Caco-2 (cell line): Measurements from ENCODE around the gene C16orf74. TPM values are rescaled to one million over a fixed set of nuclear protein-coding genes. Genes with fewer than 3 reads are reported as not detected.

Experiments
- BruUV-seq: library from RNA; stranded (reverse); fragments of 400-500 nt; replicated peaks from 2 replicates; lab custom pipeline; 2021; lab: Mats Ljungman, UMichigan
- CTCF ChIA-PET: fragments of 300-600 bp; sonication (Branson Sonifier 250); formaldehyde crosslinking; loops from one replicate; lab custom pipeline; 2022; ENCODE audit warnings: antibody characterized with exemption; lab: Charles Lee
- POLR2A ChIA-PET: fragments of 300-600 bp; sonication (Branson Sonifier 250); formaldehyde crosslinking; loops from one replicate; lab custom pipeline; 2022; ENCODE audit warnings: antibody characterized with exemption; lab: Charles Lee
- DNase-seq, 2 experiments: peaks; one replicate each; pipeline versions ENCODE4 v3.0.0 to v3.0.0-alpha.2; 2020 to 2022
- H3K27me3 ChIP-seq: replicated peaks from 2 replicates; pipeline ENCODE4 v1.6.0; 2011; ENCODE audit warnings: low read length; ENCODE audit not compliant: control insufficient read depth, insufficient read depth
- H3K36me3 ChIP-seq: 2 replicates; pipeline ENCODE4 v1.5.1; 2011; ENCODE audit warnings: low read length; ENCODE audit not compliant: control insufficient read depth, insufficient read depth
- H3K4me1 ChIP-seq: fragments of 250-450 bp; sonication (Bioruptor Pico); 2 replicates; pipeline ENCODE4 v1.5.1; 2020; ENCODE audit warnings: mild to moderate bottlenecking
- H3K4me3 ChIP-seq: 2 replicates; pipeline ENCODE4 v1.5.1; 2011; ENCODE audit warnings: low read depth, mild to moderate bottlenecking, control low read depth, low read length
- H3K9me3 ChIP-seq: fragments of 250-450 bp; sonication (Bioruptor Pico); 2 replicates; pipeline ENCODE4 v1.5.1; 2020; ENCODE audit warnings: mild to moderate bottlenecking, moderate library complexity
- H3K27ac Mint-ChIP-seq: one replicate; pipeline ENCODE4 v1.8.0; 2022; ENCODE audit warnings: mixed read lengths; ENCODE audit not compliant: unreplicated experiment
- H3K27me3 Mint-ChIP-seq: one replicate; pipeline ENCODE4 v1.8.0; 2022; ENCODE audit warnings: mixed read lengths; ENCODE audit not compliant: insufficient read depth, unreplicated experiment
- H3K36me3 Mint-ChIP-seq: one replicate; pipeline ENCODE4 v1.8.0; 2022; ENCODE audit warnings: mild to moderate bottlenecking, mixed read lengths; ENCODE audit not compliant: insufficient read depth, unreplicated experiment
- H3K4me1 Mint-ChIP-seq: one replicate; pipeline ENCODE4 v1.8.0; 2022; ENCODE audit warnings: low read depth, mixed read lengths; ENCODE audit not compliant: unreplicated experiment
- H3K4me3 Mint-ChIP-seq: one replicate; pipeline ENCODE4 v1.8.0; 2022; ENCODE audit warnings: mild to moderate bottlenecking, moderate library complexity, mixed read lengths; ENCODE audit not compliant: unreplicated experiment
- H3K9me3 Mint-ChIP-seq: one replicate; pipeline ENCODE4 v1.8.0; 2022; ENCODE audit warnings: mixed read lengths; ENCODE audit not compliant: unreplicated experiment
- CTCF ChIP-seq, 2 experiments: fragments of 200-600 bp in 1 of 2; IDR thresholded peaks; 1 replicate in 1 of 2; 2 replicates in 1 of 2; pipeline versions ENCODE4 v1.5.1 to v1.8.0; 2011 to 2022; ENCODE audit warnings: antibody characterized with exemption in 1 of 2, control low read depth in 1 of 2, inconsistent platforms in 1 of 2, low read depth in 1 of 2, low read length in 1 of 2, mild to moderate bottlenecking in 1 of 2, moderate library complexity in 1 of 2; ENCODE audit not compliant: insufficient read depth in 1 of 2, severe bottlenecking in 1 of 2, unreplicated experiment in 1 of 2
- intact Hi-C: fragments of 100-400 bp; cut with micrococcal nuclease; formaldehyde crosslinking; loops from one replicate; pipeline ENCODE4 v1.10.0; 2022; ENCODE audit not compliant: unreplicated experiment
- total RNA-seq: library from RNA; stranded (reverse); gene quantifications from 2 replicates; pipeline ENCODE4 v1.2.3, GENCODE V29; 2022

C16orf74 gene
- total RNA-seq, 1 experiment from 2014 or later, result 4.0 TPM

- Histone ChIP-seq H3K4me1 (no peaks in the 10 kb centered on the region), H3K27me3 (no peaks in the 10 kb centered on the region), H3K36me3 (no peaks in the 10 kb centered on the region), H3K4me3 (no peak overlapping the region), H3K9me3 (no peaks in the 10 kb centered on the region)
- no peaks in the 10 kb centered on the region for H3K9me3 Mint-ChIP-seq
- intact Hi-C loops, result no loop called here
- H3K27me3 Mint-ChIP-seq, result no peaks in the 10 kb centered on the region
- ChIA-PET POLR2A (no interaction called here), CTCF (interaction anchor here (0.7 to 1.9 kb wide), 3 partner anchors 16 to 40 kb away, joined by 5 to 8 read pairs (median 7); no protein-coding TSS in a partner anchor)
- H3K4me1 Mint-ChIP-seq, result no peaks in the 10 kb centered on the region
- no peak overlapping the region for H3K4me3 Mint-ChIP-seq
- no peak overlapping the region for H3K27ac Mint-ChIP-seq
- no peak for TF ChIP-seq CTCF (IDR thresholded peaks at IDR 0.05; ENCODE audit: insufficient read depth in 1 of 2, low read depth in 1 of 2, low read length in 1 of 2, severe bottlenecking in 1 of 2, unreplicated experiment in 1 of 2)
- no peak for DNase-seq
- no TSS peak for BruUV-seq
- no peaks in the 10 kb centered on the region for H3K36me3 Mint-ChIP-seq
Observed at GRCh38 chr16:85715169-85716021, 35.5 kb downstream of the C16orf74 start.

- Mint-ChIP-seq H3K27me3 (no peaks in the 10 kb centered on the region), H3K9me3 (no peaks in the 10 kb centered on the region), H3K4me3 (no peak overlapping the region), H3K36me3 (no peaks in the 10 kb centered on the region), H3K27ac (no peak overlapping the region), H3K4me1 (no peaks in the 10 kb centered on the region)
- H3K36me3 ChIP-seq, result no peaks in the 10 kb centered on the region
- no peak overlapping the region for H3K4me3 ChIP-seq
- BruUV-seq, result no TSS peak
- TF ChIP-seq CTCF (IDR thresholded peaks at IDR 0.05; ENCODE audit: insufficient read depth in 1 of 2, low read depth in 1 of 2, low read length in 1 of 2, severe bottlenecking in 1 of 2, unreplicated experiment in 1 of 2), result no peak
- intact Hi-C loops, result no loop called here
- no peaks in the 10 kb centered on the region for H3K4me1 ChIP-seq
- H3K9me3 ChIP-seq, result no peaks in the 10 kb centered on the region
- no peak for DNase-seq
- CTCF ChIA-PET, result no interaction called here
- H3K27me3 ChIP-seq, result no peaks in the 10 kb centered on the region
- POLR2A ChIA-PET, result no interaction called here
Observed at GRCh38 chr16:85712801-85713200, 38.1 kb downstream of the C16orf74 start.

- Histone ChIP-seq H3K27me3 (no peaks in the 10 kb centered on the region), H3K36me3 (no peaks in the 10 kb centered on the region), H3K4me3 (no peak overlapping the region), H3K4me1 (no peaks in the 10 kb centered on the region), H3K9me3 (no peaks in the 10 kb centered on the region)
- Mint-ChIP-seq H3K27me3 (no peaks in the 10 kb centered on the region), H3K4me1 (no peaks in the 10 kb centered on the region), H3K9me3 (no peaks in the 10 kb centered on the region), H3K4me3 (no peak overlapping the region), H3K27ac (no peak overlapping the region), H3K36me3 (no peaks in the 10 kb centered on the region)
- no peak for TF ChIP-seq CTCF (IDR thresholded peaks at IDR 0.05; ENCODE audit: insufficient read depth in 1 of 2, low read depth in 1 of 2, low read length in 1 of 2, severe bottlenecking in 1 of 2, unreplicated experiment in 1 of 2)
- intact Hi-C loops, result no loop called here
- ChIA-PET POLR2A (no interaction called here), CTCF (no interaction called here)
- no TSS peak for BruUV-seq
- DNase-seq, result no peak
Observed at GRCh38 chr16:85711982-85712587, 38.8 kb downstream of the C16orf74 start.
